ENCODE data around the gene LRRC8E. TPM values are rescaled to one million over a fixed set of nuclear protein-coding genes. Genes with fewer than 3 reads are reported as not detected.

LRRC8E gene
- total and polyA plus RNA-seq, 10 of the 15 experiments (the other 5 are each of a cell fraction or from before 2014, with no cell fraction given), result 0.04 to 0.32 (median 0.25) TPM; not detected in 7

GRCh38 chr19:7863157-7863970 is 24.9 kb upstream of the LRRC8E start:
- Histone ChIP-seq H2AFZ (ENCODE audit: control insufficient read depth, low read depth, low read length) (no peak overlapping the region), H4K20me1 (ENCODE audit: control insufficient read depth, insufficient read depth) (no peaks in the 10 kb centered on the region), H3K27me3 (replicated peaks in 1 of 2; ENCODE audit: control insufficient read depth in 2 of 2, insufficient read depth in 2 of 2, low read length in 1 of 2) (peaks cover 2 to 15% of the 10 kb centered on the region in 2 experiments; a peak in 3 of 4 replicates), H3K9ac (ENCODE audit: control insufficient read depth, insufficient read depth, low read length) (no peak overlapping the region), H3K9me3 (replicated peaks; ENCODE audit: control insufficient read depth, insufficient read depth, low read length) (no peaks in the 10 kb centered on the region; the same call in 2 of the 3 replicates), H3K27ac (ENCODE audit: control insufficient read depth, insufficient read depth) (no peak overlapping the region), H3K4me1 (ENCODE audit: control insufficient read depth, insufficient read depth, low read length) (peaks cover 7% of the 10 kb centered on the region; the same call in 1 of the 2 replicates), H3K4me3 (no peak overlapping the region), H3K4me2 (ENCODE audit: control insufficient read depth, insufficient read depth) (no peak overlapping the region), H3K36me3 (ENCODE audit: control insufficient read depth in 2 of 2, insufficient read depth in 2 of 2, low read length in 1 of 2) (no peaks in the 10 kb centered on the region), H3K79me2 (ENCODE audit: control insufficient read depth, insufficient read depth, low read length) (no peaks in the 10 kb centered on the region)
- in situ Hi-C loops (cut with MboI) (no loop called here), intact Hi-C loops (cut with micrococcal nuclease; ENCODE audit: unreplicated experiment) (no loop called here)
- CTCF ChIA-PET, result no interaction called here
- BruUV-seq (replicated peaks), result no TSS peak
- TF ChIP-seq, protein P1, sequence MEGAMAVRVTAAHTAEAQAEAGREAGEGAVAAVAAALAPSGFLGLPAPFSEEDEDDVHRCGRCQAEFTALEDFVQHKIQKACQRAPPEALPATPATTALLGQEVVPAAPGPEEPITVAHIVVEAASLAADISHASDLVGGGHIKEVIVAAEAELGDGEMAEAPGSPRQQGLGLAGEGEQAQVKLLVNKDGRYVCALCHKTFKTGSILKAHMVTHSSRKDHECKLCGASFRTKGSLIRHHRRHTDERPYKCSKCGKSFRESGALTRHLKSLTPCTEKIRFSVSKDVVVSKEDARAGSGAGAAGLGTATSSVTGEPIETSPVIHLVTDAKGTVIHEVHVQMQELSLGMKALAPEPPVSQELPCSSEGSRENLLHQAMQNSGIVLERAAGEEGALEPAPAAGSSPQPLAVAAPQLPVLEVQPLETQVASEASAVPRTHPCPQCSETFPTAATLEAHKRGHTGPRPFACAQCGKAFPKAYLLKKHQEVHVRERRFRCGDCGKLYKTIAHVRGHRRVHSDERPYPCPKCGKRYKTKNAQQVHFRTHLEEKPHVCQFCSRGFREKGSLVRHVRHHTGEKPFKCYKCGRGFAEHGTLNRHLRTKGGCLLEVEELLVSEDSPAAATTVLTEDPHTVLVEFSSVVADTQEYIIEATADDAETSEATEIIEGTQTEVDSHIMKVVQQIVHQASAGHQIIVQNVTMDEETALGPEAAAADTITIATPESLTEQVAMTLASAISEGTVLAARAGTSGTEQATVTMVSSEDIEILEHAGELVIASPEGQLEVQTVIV (IDR thresholded peaks at IDR 0.05; ENCODE audit: borderline replicate concordance, partially characterized antibody), result no peak
- TF ChIP-seq ZNF217 (IDR thresholded peaks at IDR 0.05), result no peak
- POLR2A ChIA-PET, result no interaction called here
- no peak for ATAC-seq
- 95% methylated on average over 61 of the region's 83 CpGs for WGBS (ENCODE audit: insufficient coverage, insufficient replicate concordance, low lambda C conversion rate, missing lambda C conversion rate)
- no peak for FAIRE-seq
- no peak for DNase-seq (ENCODE audit: low read depth, low spot score)
- RAD21 ChIA-PET (ENCODE audit: unreplicated experiment), result no interaction called here
- SMC1A ChIA-PET (ENCODE audit: uncharacterized antibody, unreplicated experiment), result no interaction called here
